Osteoblast (primary cell): ENCODE results near the gene DBR1. TPM values are rescaled to one million over a fixed set of nuclear protein-coding genes. Genes with fewer than 3 reads are reported as not detected.

Experiments
- DNase-seq: peaks from one replicate; pipeline ENCODE4 v3.0.0; 2011; ENCODE audit warnings: low spot score, mixed read lengths; ENCODE audit not compliant: insufficient read length; ENCODE audit errors: missing footprints
- H2AFZ ChIP-seq: 2 replicates; pipeline ENCODE4 v1.6.0; 2011; ENCODE audit warnings: mild to moderate bottlenecking, low read length
- H3K27ac ChIP-seq: 2 replicates; pipeline ENCODE4 v1.5.1; 2011; ENCODE audit warnings: mild to moderate bottlenecking, low read depth, low read length, moderate library complexity
- H3K27me3 ChIP-seq: 2 replicates; pipeline ENCODE4 v1.6.0; 2012; ENCODE audit warnings: mild to moderate bottlenecking, control low read depth, inconsistent platforms, low read length, moderate library complexity; ENCODE audit not compliant: insufficient read depth
- H3K36me3 ChIP-seq: 2 replicates; pipeline ENCODE4 v1.5.1; 2011; ENCODE audit warnings: mild to moderate bottlenecking, low read length, control low read depth, moderate library complexity; ENCODE audit not compliant: insufficient read depth
- H3K4me1 ChIP-seq: 2 replicates; pipeline ENCODE4 v1.5.1; 2011; ENCODE audit warnings: mild to moderate bottlenecking, low read length, control low read depth, moderate library complexity; ENCODE audit not compliant: insufficient read depth
- H3K4me2 ChIP-seq: 2 replicates; pipeline ENCODE4 v1.6.0; 2011; ENCODE audit warnings: mild to moderate bottlenecking, low read length; ENCODE audit not compliant: insufficient read depth
- H3K4me3 ChIP-seq: fragments of 200-600 bp; sonication (generic); 3 replicates; pipeline ENCODE4 v1.5.1; 2012; ENCODE audit warnings: mild to moderate bottlenecking, low read length, inconsistent platforms; ENCODE audit not compliant: insufficient read depth
- H3K79me2 ChIP-seq: 2 replicates; pipeline ENCODE4 v1.6.0; 2012; ENCODE audit warnings: mild to moderate bottlenecking, low read length, control low read depth, inconsistent platforms; ENCODE audit not compliant: insufficient read depth
- H3K9me3 ChIP-seq: 2 replicates; pipeline ENCODE4 v1.5.1; 2011; ENCODE audit warnings: low read depth, low read length, control low read depth
- H4K20me1 ChIP-seq: 2 replicates; pipeline ENCODE4 v1.6.0; 2012; ENCODE audit warnings: mild to moderate bottlenecking, low read length, control low read depth; ENCODE audit not compliant: insufficient read depth
- total RNA-seq: library from RNA; depleted of rRNA; stranded (reverse); fragments of >200 nt; gene quantifications from 2 replicates; pipeline ENCODE4 v1.2.3, GENCODE V29; 2012
- TF ChIP-seq, protein P1 (sequence below): IDR thresholded peaks from 2 replicates; pipeline ENCODE4 v1.5.1; 2011; ENCODE audit warnings: mild to moderate bottlenecking, low read depth, low read length, moderate library complexity; ENCODE audit errors: extremely low read depth

Gene DBR1
- total RNA-seq, 1 donor = 16.3 TPM

DNA sequence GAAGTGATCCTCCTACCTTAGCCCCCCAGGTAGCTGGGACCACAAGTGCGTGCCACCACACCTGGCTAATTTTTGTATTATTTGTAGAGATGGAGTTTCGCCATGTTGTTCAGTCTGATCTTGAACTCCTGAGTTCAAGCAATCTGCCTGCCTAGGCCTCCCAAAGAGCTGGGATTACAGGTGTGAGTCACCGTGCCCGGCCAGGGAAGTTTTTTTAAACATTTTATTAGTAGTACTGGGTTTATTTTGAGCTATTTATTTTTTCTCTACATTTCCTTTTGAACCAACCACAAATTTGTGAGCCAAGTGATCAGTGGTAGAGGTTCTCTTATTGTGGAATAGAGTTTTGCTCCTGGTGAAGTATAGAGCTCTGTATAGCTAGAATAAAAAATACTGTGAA lies 46.1 kb upstream of the DBR1 start:
- no peak overlapping the region for H3K4me3 ChIP-seq
- peaks cover 19% of the 10 kb centered on the region for H4K20me1 ChIP-seq
- H3K27me3 ChIP-seq = no peaks in the 10 kb centered on the region
- H3K36me3 ChIP-seq = peaks cover 24% of the 10 kb centered on the region
- H3K4me1 ChIP-seq = no peaks in the 10 kb centered on the region
- no peaks in the 10 kb centered on the region for H3K9me3 ChIP-seq
- H2AFZ ChIP-seq = no peak overlapping the region
- TF ChIP-seq, protein P1, sequence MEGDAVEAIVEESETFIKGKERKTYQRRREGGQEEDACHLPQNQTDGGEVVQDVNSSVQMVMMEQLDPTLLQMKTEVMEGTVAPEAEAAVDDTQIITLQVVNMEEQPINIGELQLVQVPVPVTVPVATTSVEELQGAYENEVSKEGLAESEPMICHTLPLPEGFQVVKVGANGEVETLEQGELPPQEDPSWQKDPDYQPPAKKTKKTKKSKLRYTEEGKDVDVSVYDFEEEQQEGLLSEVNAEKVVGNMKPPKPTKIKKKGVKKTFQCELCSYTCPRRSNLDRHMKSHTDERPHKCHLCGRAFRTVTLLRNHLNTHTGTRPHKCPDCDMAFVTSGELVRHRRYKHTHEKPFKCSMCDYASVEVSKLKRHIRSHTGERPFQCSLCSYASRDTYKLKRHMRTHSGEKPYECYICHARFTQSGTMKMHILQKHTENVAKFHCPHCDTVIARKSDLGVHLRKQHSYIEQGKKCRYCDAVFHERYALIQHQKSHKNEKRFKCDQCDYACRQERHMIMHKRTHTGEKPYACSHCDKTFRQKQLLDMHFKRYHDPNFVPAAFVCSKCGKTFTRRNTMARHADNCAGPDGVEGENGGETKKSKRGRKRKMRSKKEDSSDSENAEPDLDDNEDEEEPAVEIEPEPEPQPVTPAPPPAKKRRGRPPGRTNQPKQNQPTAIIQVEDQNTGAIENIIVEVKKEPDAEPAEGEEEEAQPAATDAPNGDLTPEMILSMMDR = no peak
- no peak overlapping the region for H3K27ac ChIP-seq
- H3K79me2 ChIP-seq = peaks cover 16% of the 10 kb centered on the region
- no peak for DNase-seq
- no peak overlapping the region for H3K4me2 ChIP-seq

DNA sequence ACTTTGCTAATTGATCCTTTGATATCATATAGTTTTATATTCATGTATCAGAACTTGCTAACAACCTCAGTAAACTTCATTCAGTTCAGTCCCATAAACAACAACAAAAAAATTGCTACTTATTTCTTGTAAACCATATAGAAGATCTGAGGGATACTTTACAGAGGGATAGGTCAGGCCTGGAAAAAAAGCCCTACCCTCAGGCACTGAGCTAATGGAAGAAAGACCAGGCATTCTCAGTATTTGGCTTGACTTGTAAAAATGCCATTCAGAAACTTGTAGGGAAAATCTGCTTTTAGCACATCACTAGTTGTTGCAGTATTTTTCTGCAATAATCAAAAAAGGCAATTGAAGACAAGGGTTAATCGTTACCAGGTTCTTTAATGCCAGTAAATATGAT lies 45.5 kb upstream of the DBR1 start:
- TF ChIP-seq, protein P1 = no peak

DNA sequence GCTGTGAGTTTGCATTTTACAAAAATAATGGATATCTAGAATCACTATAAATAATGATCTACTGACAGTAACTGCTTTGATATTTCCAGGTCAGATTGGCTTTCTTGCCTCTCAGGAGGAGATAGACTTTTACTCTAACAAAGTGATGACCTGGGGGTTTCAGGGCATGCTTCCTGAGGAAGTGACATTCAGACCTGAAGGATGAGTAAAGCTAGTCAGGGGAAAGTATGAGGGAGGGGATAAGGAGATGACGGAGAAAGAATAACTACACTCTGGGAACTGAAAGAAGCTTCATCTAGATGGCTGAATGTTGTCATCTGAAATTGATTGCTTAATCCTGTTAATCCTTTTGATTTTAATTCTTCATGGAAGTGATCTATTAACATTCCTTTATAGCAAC lies 44.5 kb upstream of the DBR1 start:
- H3K4me1 ChIP-seq = no peaks in the 10 kb centered on the region
- H3K27ac ChIP-seq = no peak overlapping the region
- no peaks in the 10 kb centered on the region for H3K9me3 ChIP-seq
- H3K36me3 ChIP-seq = peaks cover 14% of the 10 kb centered on the region
- no peak overlapping the region for H3K4me2 ChIP-seq
- TF ChIP-seq, protein P1 = no peak
- no peak overlapping the region for H3K4me3 ChIP-seq
- H2AFZ ChIP-seq = no peak overlapping the region
- H3K79me2 ChIP-seq = peaks cover 19% of the 10 kb centered on the region
- peaks cover 19% of the 10 kb centered on the region for H4K20me1 ChIP-seq
- DNase-seq = no peak
- no peaks in the 10 kb centered on the region for H3K27me3 ChIP-seq

More for the DNA sequence above, 45.5 kb upstream of the DBR1 start:
- Histone ChIP-seq H2AFZ (no peak overlapping the region), H3K4me1 (no peaks in the 10 kb centered on the region), H3K27me3 (no peaks in the 10 kb centered on the region), H3K27ac (no peak overlapping the region), H3K4me2 (no peak overlapping the region), H3K4me3 (no peak overlapping the region), H3K36me3 (peaks cover 22% of the 10 kb centered on the region), H4K20me1 (peaks cover 19% of the 10 kb centered on the region), H3K79me2 (peaks cover 16% of the 10 kb centered on the region), H3K9me3 (no peaks in the 10 kb centered on the region)
- no peak for DNase-seq

GRCh38 chr3:138213398-138214085 lies 38.8 kb upstream of the DBR1 start:
- TF ChIP-seq, protein P1 = no peak
- no peak overlapping the region for H3K4me3 ChIP-seq
- H3K9me3 ChIP-seq = no peaks in the 10 kb centered on the region
- H3K4me1 ChIP-seq = no peaks in the 10 kb centered on the region
- H3K27me3 ChIP-seq = no peaks in the 10 kb centered on the region
- H3K79me2 ChIP-seq = peaks cover 26% of the 10 kb centered on the region
- no peak for DNase-seq
- no peaks in the 10 kb centered on the region for H3K36me3 ChIP-seq
- no peak overlapping the region for H3K27ac ChIP-seq
- H2AFZ ChIP-seq = no peak overlapping the region
- no peak overlapping the region for H3K4me2 ChIP-seq
- H4K20me1 ChIP-seq = peaks cover 25% of the 10 kb centered on the region
